HG03103 (cell line): Measurements from ENCODE around the gene MDM4.
A peak's percentile ranks its signal among the peaks of the same experiment; 100 is the strongest.
"Not testable (repeated sequence)": the region's sequence is repeated elsewhere in the genome, so short reads cannot be mapped to it uniquely, and the experiment has no call there.

Experiments used
- ATAC-seq: cut with Tn5 transposase; IDR thresholded peaks from one replicate; pipeline ENCODE4 v1.9.1; 2021; ENCODE audit warnings: low read depth; ENCODE audit not compliant: unreplicated experiment

Gene MDM4

DNA sequence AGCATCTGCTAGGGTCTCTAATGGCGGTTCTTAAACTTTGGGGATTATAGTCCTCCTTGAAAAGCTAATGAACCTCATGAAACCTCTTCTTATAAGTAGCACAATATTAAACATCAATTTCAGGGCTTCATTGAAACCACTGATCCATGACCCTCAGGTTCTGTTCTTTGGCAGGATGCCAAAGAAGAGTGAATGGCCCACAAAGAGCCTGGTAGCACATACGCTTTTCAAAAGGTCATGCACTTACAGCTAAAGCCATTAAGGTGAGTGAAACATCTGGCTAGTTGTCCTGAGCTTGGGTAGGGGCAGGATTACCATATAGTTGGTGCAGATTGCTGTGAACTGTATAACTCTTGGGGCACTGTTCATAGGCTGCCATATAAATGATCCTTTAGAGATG lies 42.3 kb downstream of the MDM4 start:
- ATAC-seq = no peak

- ATAC-seq = not testable (repeated sequence)
Measured at GRCh38 chr1:204560002-204560401, 43.8 kb downstream of the MDM4 start.

DNA sequence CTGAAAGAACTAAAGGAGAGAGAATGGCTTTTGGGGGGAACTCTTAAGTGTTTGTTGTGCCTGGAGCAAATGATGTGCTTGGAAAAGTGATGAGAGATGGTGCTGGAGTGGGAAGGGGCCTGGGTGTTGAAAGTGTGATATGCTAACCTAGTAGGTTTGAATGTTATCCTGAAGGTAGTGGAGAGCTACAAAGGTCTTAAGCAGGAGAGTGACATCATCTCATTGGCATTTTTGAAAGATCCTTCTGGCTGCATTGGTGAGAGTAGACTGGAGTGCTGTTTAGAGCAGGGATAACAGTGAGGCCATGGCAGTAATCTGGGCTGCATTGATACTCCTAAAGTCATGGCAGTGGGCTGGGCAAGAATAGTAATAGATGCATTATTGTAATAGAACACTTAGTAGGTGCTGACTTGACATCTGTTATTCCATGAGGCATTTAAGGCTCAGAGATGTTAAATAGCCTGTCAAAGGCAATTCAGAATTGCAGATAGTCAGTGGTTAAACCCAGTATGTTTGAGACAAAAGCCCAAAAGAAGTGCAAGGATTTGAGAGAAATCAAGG lies 44.5 kb downstream of the MDM4 start:
- no peak for ATAC-seq

DNA sequence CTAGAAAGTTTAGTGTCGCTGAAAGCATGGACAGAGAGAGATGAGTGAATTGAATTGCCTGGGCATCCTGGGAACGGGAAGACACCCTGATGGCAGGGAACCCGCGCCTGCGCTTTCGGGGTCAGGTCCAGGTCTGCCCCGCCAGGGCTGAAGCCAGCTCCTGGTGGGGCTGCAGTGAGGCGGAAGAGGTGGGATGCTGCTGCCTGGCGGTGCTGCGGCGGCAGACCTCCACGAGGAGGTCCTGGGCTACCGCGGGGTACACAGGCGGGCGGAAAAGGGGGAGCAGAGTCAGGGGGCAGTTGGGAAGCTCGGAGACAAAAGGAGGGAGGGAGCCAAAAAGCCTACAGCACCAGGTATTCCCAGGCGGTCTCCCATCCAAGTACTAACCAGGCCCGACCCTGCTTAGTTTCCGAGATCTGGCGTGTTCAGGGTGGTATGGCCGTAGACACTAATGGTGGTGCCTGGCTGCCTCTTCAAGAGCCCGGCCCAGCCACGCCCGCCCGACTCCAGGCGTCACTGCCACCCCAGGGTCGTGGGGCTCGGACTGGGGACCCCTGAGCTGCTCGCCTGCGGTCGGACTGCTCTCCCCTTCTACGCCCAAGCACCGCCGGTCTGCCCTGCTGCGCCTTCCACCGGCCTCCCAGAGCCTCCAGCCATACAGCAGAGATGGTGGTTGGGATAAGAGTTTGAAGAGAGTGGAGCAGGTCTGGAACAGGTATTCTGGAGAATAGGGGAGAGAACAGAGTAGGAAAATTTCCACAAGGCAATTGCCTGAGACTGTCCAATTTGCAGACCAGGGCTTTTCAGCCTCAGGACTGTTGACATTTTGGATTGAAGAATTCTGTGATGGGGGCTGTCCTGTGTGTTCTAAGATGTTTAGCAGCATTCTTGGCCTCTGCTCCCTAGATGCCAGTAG lies 46.1 kb downstream of the MDM4 start:
- no peak for ATAC-seq

DNA sequence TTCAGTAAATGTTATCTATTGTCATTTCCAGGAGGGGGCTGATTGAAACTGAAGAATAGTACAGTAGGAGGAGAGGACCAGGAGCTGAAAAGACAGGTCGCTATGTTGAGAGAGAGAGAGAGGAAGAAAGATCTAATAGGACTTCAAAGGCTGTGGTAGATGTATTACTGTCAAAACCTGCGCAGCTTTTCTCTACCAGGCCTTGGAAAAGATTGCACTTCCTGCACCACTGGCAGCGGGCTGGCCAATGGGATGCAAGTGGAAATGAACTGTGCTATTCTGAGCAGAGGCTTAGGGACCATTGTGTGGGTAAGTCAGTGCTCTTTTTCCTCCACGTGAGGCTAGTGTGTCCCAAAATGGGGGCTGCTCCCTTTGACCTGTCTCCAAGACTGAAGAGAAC lies 47.1 kb downstream of the MDM4 start:
- ATAC-seq = no peak

DNA sequence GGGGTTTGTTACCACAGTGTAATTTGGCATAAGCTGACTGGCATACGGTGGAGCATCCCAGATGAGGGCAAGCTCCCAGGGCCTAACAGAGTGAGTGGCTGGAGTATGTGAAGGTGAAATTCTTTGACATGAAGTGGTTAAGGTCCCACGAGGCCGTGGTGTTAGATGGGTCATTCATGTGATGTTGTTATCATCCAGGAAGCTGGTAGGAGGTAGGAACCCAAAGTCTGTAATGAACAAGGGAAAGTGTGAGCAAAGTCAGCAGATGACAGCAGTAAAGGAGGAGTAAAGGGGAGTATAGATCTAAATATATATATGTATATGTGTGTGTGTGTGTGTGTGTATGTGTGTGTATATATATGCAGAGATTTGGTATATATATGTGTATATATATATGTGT lies 47.6 kb downstream of the MDM4 start:
- ATAC-seq = no peak

DNA sequence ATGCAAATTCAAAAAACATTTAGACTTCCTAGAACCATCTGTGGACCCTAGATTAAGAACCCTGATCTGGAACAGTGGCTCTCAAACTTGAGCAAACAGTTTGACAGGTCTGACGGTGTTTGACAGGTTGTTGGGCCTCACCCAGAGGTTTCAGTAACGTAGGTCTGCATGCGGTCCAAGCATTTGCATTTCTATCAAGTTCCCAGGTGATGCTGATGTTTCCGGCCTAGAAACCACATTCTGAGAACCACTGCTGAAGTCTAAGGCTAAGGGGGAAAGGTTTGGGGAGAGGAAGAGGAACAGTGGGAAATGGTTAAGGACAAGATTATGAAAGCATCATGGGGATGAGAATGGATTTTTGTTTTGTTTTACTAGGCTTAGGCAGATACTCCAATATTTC lies 48.6 kb downstream of the MDM4 start:
- peak; percentile 61 for ATAC-seq

- ATAC-seq = no peak
Measured at GRCh38 chr1:204565617-204566582, 49.7 kb downstream of the MDM4 start.

- ATAC-seq = no peak
Measured at GRCh38 chr1:204566583-204566955, 50.4 kb downstream of the MDM4 start.

DNA sequence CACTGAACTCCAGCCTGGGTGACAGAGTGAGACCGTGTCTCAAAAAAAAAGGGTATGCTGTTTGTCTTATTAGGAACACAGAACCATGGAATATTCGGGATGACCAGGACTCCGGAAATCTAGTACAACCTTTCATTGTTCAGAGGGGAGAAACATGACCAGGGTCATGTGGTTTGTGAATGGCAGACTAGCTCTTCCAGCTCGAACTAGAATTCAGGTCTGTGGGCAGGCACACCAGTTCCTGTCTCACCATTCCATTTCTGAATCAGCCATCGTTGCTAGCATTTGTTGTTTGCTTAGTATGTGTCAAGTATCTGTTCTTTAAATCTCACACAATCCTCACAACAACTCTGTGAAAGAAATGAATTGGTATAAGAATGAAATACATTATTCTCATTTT lies 50.9 kb downstream of the MDM4 start:
- ATAC-seq = no peak

DNA sequence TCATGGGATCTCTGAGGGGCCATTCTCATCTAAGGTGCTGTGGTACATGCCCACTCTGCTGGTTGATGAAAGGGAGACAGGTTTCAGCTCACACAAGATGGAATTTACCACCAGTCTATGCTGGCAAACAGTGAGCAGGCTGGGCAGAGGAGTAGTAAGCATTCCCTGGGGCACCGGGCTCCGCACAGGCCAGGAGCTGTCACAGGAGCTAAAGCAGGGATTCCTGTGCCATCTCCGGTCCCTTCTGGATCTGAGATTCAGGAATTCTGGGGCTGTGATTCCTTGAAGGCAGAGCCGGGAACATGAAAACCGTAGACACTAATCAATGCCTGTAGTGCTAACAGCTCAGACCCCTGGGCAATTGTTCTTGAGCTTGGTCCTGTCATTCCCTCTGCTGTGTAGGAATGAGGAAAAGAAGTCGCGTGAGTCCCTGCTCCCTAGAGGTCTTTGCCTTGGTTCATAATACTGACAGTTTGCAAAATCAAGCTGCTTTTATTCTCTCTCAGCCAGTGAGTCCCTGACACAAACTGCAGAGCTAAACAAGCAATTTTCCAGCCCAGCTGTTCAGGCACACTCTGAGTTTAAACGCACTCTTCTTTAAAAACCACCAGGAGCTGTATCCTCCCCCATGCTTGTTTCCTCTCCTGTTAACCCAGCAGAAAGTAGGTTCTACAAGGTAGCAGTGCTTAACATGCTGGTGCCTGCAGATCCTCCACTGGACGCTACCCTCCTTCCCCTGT lies 52.5 kb downstream of the MDM4 start:
- ATAC-seq = no peak

- no peak for ATAC-seq
Measured at GRCh38 chr1:204569478-204569877, 53.3 kb downstream of the MDM4 start.

- ATAC-seq = not testable (repeated sequence)
Measured at GRCh38 chr1:204570021-204570420, 53.8 kb downstream of the MDM4 start.

- no peak for ATAC-seq
Measured at GRCh38 chr1:204571128-204571527, 54.9 kb downstream of the MDM4 start.

DNA sequence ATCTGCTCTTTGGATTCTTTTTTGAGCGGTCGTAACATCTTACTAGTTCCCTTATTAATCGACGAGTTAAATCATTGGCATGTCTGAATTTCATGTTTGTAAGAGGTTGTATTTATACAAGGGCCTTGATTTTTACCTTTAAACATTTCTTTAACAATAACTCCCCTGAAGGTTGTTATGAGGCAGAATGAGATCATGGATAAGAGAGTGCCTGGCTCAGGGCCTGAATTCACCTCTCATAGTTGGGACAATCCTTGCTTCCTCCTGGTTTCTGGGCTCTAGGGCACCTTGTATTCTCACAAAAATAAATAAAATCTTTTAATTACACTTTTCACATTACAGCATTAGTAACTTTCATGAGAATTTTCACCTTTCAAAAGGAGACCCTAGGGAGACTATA lies 55.4 kb downstream of the MDM4 start:
- ATAC-seq = no peak

GRCh38 chr1:204572923-204573922 lies 57.0 kb downstream of the MDM4 start:
- ATAC-seq = no peak

DNA sequence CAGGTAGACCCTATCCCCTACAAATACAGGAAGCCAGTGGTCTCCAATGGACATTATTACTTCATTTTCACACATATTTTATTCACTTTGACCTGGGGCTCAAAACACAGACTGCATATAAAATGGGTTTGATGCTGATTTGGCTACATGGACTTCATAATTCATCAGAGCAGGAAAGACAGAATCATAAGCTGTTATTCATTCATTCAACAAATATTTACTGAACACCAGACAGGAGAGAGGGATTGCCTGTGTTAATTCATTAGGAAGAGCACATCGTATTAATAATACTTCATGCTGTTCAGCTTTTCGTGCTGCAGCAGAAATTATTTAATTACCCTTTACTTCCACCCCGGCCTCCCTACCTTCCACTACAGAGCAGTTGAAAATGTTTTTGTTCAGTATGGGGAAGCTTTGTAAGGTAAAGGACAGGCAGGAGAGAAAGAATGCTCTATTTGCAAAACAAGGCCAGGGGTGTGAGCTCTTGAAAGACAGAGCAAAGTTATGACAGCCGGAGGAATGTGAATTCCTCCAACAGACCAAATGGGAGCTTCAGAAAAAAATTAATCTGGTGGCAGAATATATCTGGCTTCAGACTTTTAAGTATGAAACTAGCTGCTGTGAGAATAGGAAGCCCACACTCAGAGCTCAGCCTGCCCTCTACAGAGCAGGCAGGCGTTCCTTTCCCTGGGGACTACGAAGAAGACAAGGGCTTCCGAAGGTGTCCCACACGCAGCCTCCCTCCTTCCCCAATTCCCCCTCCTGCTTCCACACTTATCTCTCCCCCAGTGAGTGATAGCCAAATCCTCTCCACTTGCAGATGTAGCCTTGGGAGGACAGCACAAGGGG lies 58.0 kb downstream of the MDM4 start:
- ATAC-seq = no peak

DNA sequence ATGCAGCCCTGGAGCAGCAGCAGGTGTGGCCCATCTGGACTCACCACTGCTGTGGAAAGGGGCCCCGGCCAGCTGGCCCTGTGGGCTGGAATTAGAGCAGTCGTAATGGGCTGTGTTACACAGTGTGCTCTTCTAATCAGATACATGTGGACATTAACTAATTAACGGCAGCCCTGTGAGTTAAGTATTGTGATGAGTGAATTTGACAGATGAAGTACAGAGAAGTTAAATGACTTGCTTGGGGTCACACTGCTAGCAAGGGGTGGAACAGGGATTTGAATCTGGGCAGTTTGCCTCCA lies 58.6 kb downstream of the MDM4 start:
- no peak for ATAC-seq
